Astrocyte of the spinal cord (primary cell): Measurements from ENCODE around the gene KCNJ14.

ENCODE experiments used
- DNase-seq: peaks from one replicate; pipeline ENCODE4 v3.0.0; 2011; ENCODE audit warnings: low read depth, low spot score
- H3K4me3 ChIP-seq: 2 replicates; pipeline ENCODE4 v1.5.1; 2011; ENCODE audit warnings: low read depth, mild to moderate bottlenecking, low read length, moderate library complexity
- in situ Hi-C: cut with HindIII; loops from 2 replicates; pipeline ENCODE4 v1.10.0; 2017; ENCODE audit warnings: low sequenced_read_pairs
- TF ChIP-seq, protein P1 (sequence below): IDR thresholded peaks from 2 replicates; pipeline ENCODE4 v1.5.1; 2012; ENCODE audit warnings: low read depth, mild to moderate bottlenecking, low read length, inconsistent platforms

The KCNJ14 gene

DNA sequence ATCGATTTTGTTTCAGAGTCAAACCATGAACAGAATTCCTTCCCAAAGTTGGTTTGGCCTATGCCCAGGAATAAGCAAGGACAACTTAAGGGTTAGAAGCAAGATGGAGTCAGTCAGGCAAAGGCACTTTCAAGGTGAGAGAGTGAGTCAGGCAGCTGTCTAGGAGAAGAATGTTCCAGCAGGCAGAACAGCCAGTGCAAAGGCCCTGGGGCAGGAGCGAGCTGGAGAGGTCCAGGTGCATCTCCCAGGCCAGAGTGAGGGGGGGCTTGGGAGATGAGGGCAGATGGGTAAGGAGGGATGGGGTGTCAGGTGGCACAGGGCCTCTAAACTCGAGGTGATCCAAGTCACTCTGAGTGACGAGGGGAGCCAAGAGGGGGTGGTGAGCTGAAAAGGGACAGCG is 18.8 kb upstream of the KCNJ14 start:
- in situ Hi-C loops: no loop called here
- TF ChIP-seq, protein P1, sequence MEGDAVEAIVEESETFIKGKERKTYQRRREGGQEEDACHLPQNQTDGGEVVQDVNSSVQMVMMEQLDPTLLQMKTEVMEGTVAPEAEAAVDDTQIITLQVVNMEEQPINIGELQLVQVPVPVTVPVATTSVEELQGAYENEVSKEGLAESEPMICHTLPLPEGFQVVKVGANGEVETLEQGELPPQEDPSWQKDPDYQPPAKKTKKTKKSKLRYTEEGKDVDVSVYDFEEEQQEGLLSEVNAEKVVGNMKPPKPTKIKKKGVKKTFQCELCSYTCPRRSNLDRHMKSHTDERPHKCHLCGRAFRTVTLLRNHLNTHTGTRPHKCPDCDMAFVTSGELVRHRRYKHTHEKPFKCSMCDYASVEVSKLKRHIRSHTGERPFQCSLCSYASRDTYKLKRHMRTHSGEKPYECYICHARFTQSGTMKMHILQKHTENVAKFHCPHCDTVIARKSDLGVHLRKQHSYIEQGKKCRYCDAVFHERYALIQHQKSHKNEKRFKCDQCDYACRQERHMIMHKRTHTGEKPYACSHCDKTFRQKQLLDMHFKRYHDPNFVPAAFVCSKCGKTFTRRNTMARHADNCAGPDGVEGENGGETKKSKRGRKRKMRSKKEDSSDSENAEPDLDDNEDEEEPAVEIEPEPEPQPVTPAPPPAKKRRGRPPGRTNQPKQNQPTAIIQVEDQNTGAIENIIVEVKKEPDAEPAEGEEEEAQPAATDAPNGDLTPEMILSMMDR: no peak

GRCh38 chr19:48441360-48442050 is 13.9 kb upstream of the KCNJ14 start:
- TF ChIP-seq, protein P1: no peak
- in situ Hi-C loops: no loop called here
- H3K4me3 ChIP-seq: no peak overlapping the region
- DNase-seq: no peak

More for the DNA sequence above, 18.8 kb upstream of the KCNJ14 start:
- no peak overlapping the region for H3K4me3 ChIP-seq
- DNase-seq: no peak

- no peak overlapping the region for H3K4me3 ChIP-seq
- in situ Hi-C loops: no loop called here
- no peak for DNase-seq
- TF ChIP-seq, protein P1: no peak
Observed at GRCh38 chr19:48442116-48443035, 13.0 kb upstream of the KCNJ14 start.

DNA sequence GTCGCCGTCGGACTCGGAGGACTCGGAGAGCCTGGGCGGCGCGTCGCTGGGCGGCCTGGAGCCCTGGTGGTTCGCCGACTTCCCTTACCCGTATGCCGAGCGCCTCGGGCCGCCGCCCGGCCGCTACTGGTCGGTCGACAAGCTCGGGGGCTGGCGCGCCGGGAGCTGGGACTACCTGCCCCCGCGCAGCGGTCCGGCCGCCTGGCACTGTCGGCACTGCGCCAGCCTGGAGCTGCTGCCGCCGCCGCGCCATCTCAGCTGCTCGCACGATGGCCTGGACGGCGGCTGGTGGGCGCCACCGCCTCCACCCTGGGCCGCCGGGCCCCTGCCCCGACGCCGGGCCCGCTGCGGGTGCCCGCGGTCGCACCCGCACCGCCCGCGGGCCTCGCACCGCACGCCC is 12.1 kb upstream of the KCNJ14 start:
- no peak overlapping the region for H3K4me3 ChIP-seq
- TF ChIP-seq, protein P1: no peak
- no peak for DNase-seq
- in situ Hi-C loops: no loop called here

GRCh38 chr19:48443731-48444128 is 11.6 kb upstream of the KCNJ14 start:
- no peak for DNase-seq
- TF ChIP-seq, protein P1: no peak
- H3K4me3 ChIP-seq: no peak overlapping the region
- in situ Hi-C loops: no loop called here

DNA sequence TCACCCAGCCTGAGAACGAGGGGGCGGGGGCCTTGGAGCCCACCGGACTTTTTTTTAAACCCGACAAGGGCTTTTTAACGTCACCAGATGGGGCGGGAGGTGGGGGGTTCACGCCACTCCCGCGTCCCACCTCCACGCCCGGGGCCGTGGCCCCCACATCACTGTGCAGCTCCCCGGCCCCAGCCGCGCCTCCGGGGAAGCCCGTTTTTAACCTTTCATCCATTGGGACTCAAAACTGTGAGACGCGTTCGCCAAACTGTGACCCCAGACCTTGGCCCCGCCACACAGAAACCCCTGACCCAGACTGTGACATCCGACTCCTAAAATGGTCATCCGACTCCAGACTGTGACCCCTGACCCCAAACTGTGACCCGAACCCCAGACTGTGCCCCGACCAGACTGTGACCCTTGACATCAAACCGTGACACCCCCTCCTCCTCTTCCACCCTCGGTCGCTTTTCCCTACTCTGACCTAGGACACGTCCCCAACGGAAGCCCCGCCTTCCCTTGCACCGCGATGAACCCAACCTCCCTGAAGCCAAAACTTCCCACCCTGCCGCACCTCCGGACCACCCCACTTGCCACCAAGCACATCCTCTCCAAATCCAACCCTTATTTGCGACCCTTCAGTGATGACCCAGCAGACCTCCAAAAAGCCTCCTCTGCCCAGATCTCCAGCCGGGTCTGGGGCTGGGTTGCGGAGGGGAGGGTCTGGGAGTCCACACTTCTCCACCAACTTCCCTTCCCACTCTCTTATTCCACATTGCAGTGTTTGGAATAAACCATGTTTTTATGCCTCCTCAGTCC is 11.0 kb upstream of the KCNJ14 start:
- in situ Hi-C loops: no loop called here
- no peak for DNase-seq
- TF ChIP-seq, protein P1: no peak
- peak overlapping the region; percentile 99 for H3K4me3 ChIP-seq
